Measurements from ENCODE around the gene ZKSCAN1. TPM values are rescaled to one million over a fixed set of nuclear protein-coding genes. Genes with fewer than 3 reads are reported as not detected.
A peak's percentile ranks its signal among the peaks of the same experiment; 100 is the strongest.
"Not testable (repeated sequence)": the region's sequence is repeated elsewhere in the genome, so short reads cannot be mapped to it uniquely, and the experiment has no call there.

ZKSCAN1 gene
- total RNA-seq, 1 experiment from 2014 or later, result 21.2 TPM

DNA sequence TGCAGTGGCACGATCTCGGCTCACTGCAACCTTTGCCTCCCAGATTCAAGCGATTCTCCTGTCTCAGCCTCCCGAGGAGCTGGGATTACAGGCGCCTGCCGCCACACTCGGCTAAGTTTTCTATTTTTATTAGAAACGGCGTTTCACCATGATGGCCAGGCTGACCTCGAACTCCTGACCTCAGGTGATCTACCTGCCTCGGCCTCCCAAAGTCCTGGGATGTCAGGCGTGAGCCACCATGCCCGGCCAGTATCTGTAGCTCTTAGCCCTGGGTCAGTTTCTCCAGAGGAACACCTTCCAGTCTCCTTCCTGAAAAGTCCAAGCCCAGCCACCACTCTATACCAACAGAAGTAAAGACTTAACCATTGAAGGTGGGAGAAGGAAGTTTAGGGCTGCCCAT lies 15.2 kb upstream of the ZKSCAN1 start:
- DNase-seq (ENCODE audit: low read depth), result no peak

DNA sequence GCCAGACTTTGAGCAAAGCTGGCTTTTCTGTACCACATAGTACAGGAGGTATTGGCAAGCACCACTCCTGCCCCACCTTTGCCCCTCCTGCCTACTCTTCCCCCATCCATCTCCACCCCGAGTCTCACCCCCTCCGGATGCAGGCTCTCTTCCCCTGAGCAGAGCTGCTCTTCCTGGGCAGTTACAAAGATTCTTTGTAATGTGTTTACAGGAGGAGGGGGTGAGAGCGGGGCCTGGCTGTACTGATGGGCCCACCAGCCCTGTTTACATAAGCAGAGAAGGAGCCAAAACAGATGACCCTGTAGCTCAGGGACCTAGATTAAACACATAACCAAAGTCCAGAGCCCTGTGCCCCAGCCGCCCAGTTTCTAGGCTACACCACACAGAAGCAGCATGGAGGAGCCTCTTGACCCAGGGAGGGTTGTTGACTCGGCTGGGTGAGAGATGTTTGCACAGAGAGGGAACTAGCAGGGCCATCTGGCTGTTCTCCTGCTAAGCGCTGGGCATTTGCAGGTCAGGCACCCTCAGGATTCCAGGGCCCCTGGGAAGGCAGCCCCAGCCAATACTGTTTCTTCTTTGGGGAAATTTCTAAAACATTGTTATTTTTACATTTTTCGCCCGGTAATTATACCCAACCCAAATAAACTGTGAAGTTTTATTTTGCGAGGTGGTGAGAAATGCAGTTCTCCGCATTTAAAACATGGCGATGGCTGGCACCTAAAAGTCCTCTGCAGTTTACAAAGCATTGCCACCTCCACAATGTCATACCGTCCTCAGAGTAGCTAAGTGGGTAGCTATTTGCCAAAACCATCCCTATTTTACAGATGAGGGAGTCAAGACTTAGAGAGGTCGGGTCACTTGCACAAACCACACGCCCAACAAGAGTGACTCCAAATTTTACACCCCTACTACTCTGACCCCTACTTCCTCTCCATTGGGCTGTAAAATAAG lies 11.4 kb upstream of the ZKSCAN1 start:
- no peak for DNase-seq (ENCODE audit: low read depth)

DNA sequence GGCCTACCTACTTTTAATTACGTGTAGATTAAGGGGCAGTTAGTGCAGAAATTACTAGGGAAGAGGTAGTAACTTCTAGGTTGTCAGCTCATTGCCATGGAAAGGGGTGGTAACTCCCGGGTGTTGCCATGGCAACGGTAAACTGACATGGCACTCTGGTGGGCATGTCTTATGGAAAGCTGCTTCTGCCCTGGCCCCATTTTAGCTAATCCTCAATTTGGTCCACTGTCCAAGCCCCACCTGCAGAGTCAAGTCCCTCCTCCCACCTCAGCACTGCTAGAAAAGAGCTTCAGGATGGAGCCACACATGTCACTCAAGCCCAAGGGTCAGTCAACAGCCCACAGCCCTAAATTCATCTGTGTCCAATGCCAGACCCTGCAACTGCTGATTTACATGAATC lies 7.5 kb upstream of the ZKSCAN1 start:
- no peak for DNase-seq (ENCODE audit: low read depth)

DNA sequence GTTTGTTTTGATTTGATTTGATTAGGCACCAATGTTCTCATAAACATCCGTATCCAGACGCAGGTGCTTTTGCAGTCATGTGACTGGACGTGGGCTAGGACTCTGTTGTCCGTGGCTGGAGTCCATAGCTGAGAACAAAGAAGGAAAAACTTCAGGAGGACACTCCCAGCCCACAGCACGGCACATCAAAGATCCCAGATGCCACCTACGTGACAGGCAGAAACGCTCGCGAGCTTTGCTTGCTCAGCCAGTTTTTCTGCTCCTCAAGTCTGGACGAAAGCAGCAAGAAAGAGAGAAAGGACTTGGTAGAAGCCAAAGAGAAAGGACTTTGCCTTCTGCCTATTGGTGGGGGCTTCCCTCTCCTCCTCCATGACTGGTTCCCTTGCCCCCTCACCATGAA lies 6.9 kb upstream of the ZKSCAN1 start:
- DNase-seq (ENCODE audit: low read depth), result no peak

DNA sequence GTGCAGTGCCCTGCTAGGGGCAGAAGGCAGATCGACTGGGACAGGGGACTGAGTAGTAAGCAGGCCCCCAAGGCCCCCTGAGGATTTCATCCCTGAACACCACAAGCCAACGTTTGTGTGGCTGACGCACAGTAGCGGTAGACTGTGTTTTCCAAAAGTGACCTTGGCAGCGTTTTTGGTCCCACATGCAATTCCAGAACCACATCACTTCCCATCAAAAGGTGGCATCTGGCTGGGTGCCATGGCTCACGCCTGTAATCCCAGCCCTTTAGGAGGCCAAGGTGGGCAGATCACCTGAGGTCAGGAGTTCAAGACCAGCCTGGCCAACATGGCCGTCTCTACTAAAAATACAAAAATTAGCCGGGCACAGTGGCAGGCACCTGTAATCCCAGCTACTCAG lies 5.4 kb upstream of the ZKSCAN1 start:
- not testable (repeated sequence) for DNase-seq (ENCODE audit: low read depth)

DNA sequence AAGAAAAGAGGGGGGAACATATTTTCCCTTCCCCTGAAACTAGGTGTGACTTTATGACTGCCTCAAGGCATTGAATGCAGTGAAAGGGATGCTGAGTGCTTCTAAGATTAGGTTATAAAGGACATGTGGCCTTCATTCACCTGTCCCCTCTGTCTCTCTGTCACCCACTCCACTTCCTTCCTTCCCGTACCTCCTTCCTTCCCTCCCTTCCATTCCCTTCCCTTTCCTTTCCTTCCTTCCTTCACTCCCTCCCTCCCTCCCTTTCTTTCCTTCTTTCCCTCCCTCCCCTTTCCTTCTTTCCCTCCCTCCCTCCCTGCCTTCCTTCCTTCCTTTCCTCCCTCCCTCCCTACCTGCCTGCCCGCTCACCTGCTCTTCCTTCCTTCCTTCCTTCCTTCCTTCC lies 4.5 kb upstream of the ZKSCAN1 start:
- no peak for DNase-seq (ENCODE audit: low read depth)

DNA sequence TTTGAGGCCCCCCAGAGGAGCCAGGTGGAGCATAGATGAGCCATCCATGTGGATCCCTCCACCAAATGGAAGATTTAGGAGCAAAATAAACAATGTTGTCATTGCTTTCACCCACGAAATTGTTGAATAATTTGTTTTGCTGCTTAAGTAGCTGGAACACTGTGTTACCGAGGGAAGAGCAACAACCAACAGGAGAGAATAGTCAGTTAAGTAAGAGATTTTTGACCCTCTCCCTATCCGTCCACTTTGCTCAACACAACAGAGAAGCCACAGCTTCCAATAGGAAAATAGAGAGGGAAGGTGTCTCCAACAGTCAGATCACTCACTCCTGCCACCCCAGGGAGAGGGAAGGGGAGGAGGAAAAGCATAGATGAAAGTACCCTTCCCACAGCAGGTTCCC lies 3.9 kb upstream of the ZKSCAN1 start:
- no peak for DNase-seq (ENCODE audit: low read depth)

DNA sequence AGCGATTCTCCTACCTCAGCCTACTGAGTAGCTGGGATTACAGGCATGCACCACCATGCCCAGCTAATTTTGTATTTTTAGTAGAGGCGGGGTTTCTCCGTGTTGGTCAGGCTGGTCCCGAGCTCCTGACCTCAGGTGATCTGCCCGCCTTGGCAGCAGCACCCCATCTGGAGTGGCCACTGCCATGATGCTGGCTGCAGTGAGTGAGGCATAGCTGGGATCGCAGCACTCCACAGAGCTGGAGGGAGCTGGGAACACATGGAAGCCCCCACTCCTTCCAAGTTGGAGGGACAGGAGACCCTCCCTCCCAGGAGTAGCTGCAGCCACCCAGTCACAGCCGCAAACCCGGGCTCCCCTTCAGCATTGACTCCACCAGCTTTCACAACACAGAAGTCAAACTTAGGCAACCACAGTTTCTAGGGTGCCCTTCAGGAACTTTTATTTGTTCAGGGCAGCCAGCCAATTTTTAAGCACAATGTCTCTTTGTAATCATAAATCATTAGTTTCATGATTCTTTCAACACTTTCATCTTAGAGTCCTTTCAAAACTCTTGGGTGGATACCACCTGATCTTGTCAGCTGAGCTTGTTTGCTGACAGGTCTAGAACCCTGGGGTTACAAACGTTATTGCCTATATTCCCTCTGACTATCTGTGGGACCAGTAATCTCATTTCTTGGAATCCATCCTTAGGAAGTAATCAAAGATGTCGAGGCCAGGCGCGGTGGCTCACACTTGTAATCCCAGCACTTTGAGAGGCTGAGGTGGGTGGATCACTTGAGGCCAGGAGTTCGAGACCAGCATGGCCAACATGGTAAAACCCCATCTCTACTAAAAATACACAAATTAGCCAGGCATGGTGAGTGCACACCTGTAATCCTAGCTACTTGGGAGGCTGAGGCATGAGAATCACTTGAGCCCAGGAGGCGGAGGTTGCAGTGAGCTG lies 2.7 kb upstream of the ZKSCAN1 start:
- not testable (repeated sequence) for DNase-seq (ENCODE audit: low read depth)

DNA sequence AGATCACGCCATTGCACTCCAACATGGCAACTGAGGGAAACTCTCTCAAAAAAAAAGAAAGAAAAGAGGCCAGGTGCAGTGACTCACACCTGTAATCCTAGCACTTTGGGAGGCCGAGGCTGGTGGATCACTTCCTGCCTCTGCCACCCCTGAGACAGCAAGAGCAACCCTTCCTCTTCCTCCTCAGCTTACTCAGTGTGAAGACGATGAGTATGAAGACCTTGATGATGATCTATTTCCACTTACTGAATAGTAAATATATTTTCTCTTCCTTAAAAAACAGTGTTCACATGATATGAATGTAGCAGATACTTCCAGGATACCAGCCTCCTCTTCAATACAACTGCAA lies 2.1 kb upstream of the ZKSCAN1 start:
- no peak for DNase-seq (ENCODE audit: low read depth)

DNA sequence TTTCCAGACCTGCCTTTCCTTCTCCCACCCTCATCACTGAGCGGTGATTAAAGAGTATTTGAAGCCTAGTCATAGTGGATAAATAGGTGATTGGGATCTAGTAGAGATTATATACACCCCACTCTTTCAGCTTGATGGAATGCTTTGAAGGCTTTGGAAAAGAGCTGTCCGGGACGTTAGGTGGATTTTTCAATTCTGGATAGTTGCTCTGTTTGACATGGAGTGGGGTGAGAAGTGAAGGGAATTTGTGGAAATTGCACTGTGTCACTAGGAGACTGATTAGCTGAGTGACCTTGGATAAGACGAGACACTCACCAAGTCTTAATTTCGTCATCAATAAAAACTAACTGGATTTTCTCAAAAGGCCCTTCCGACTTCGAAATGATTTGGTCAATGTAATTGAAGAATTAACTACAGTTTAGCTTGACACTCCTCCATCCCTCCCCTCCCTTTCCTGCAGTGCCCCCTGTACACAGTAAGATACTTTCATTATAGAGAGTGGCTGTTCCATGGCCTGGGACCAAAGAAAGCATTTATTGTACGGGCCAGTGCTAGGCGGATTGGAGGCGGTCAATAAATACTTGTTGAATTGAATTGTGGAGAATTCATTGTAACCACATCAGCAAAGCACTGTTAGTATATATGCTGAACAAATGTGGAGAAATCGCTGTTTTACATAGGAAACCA lies 962 bp downstream of the ZKSCAN1 start:
- no peak for DNase-seq (ENCODE audit: low read depth)

DNA sequence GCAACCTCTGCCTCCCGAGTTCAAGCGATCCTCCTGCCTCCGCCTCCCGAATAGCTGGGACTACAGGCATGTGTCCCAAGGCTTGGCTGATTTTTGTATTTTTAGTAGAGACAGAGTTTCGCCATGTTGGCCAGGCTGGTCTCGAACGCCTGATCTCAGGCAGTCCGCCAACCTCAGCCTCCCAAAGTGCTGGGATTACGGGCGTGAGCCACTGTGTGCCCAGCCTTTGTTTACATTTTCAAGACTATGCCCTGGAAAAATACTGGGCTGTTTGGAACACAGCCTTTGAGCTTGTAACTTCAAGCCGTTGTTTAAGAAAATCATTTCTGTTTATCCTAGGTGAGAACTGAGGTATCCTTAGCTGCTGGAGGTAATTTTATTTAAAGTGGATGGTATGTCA lies 1.9 kb downstream of the ZKSCAN1 start:
- DNase-seq (ENCODE audit: low read depth), result no peak

DNA sequence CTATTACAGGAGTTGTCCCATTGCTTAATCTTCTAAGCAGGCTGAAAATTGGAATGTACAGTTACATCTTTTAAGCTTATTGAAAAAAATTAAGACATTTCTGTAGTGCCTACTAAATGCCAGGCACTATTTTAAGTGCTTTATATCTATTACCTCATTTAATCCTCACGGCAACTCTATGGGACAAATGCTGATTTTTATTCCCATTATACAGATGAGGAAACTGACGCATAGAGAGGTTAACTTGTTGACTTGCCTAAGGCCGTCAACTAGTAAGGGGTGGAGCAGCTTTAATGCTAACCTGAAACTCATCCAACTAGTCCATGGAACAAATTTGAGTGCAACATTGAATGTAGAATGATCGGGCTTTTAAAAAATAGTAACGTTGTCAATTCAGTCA lies 2.5 kb downstream of the ZKSCAN1 start:
- DNase-seq (ENCODE audit: low read depth), result no peak

DNA sequence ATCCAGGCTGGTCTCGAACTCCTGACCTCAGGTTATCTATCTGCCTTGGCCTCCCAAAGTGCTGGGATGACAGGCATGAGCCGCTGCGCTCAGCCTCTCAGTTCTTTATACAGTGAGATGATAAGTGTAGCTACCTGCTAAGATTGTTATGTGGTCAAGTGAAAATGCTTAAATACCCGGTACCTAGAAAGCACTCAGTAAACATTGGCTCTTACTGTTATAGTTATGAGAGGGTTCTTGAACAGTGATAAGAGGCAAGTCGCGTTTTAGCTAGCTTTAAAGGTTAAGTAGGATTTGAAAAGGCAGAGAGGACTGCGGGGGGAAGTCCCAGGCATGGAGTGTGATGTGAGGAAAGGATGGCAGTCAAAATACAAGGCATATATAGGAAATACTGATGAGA lies 4.5 kb downstream of the ZKSCAN1 start:
- no peak for DNase-seq (ENCODE audit: low read depth)

DNA sequence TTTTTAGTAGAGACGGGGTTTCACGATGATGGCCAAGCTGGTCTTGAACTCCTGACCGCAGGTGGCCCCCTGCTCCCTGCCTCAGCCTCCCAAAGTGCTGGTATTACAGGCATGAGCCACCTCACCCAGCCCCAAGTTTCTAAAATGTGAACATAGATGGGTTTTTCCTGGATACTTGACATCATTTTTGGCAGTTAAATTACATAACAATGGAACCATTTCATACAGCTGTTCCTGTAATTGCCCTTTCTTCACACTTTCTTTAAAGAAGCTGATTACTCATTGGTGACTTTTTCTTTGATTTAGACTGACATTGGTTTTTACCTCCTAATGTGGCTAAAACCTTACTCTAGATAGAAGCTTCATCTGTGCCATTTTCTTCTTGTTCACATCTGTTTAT lies 5.9 kb downstream of the ZKSCAN1 start:
- DNase-seq (ENCODE audit: low read depth), result peak; percentile 54

DNA sequence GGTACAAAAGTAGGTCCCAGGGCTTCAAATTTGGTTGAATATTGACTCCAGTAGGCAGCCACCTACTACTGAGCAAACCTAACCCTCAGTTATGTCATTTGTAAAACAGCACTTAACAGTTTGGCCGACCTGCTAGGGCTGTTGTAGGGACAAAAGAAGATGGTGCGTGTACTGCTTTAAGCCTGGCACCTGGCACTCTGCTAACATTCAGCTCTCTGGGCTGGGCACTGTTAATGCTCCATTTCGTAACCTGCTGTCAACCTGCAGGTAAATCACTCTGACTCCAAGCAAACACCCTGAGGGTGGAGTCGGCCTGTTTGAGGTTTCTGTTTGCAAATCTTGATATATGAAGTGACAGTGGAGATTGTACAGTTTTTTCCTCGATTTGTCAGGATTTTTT lies 7.2 kb downstream of the ZKSCAN1 start:
- no peak for DNase-seq (ENCODE audit: low read depth)

DNA sequence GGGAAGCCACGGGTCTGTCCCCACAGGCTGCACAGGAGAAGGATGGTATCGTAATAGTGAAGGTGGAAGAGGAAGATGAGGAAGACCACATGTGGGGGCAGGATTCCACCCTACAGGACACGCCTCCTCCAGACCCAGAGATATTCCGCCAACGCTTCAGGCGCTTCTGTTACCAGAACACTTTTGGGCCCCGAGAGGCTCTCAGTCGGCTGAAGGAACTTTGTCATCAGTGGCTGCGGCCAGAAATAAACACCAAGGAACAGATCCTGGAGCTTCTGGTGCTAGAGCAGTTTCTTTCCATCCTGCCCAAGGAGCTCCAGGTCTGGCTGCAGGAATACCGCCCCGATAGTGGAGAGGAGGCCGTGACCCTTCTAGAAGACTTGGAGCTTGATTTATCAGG lies 8.1 kb downstream of the ZKSCAN1 start:
- no peak for DNase-seq (ENCODE audit: low read depth)

DNA sequence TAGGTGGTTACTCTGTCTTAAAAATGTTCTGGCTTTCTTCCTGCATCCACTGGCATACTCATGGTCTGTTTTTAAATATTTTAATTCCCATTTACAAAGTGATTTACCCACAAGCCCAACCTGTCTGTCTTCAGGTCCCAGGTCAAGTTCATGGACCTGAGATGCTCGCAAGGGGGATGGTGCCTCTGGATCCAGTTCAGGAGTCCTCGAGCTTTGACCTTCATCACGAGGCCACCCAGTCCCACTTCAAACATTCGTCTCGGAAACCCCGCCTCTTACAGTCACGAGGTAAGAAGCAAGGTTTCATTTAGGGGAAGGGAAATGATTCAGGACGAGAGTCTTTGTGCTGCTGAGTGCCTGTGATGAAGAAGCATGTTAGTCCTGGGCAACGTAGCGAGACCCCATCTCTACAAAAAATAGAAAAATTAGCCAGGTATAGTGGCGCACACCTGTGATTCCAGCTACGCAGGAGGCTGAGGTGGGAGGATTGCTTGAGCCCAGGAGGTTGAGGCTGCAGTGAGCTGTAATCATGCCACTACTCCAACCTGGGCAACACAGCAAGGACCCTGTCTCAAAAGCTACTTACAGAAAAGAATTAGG lies 8.7 kb downstream of the ZKSCAN1 start:
- no peak for DNase-seq (ENCODE audit: low read depth)

DNA sequence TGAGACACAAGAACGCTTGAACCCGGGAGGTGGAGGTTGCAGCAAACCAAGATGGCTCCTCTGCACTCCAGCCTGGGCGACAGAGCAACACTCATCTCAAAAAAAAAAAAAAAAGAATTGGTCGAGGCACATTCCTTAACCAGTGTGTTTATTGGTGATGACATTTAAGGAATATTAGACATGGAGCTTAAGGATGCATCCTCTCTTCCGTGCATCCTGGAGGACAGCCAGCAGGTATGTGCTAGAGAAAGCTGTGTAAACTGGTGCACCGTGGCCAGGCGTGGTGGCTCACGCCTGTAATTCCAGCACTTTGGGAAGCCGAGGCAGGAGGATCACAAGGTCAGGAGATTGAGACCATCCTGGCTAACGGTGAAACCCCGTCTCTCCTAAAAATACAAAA lies 11.8 kb downstream of the ZKSCAN1 start:
- no peak for DNase-seq (ENCODE audit: low read depth)

DNA sequence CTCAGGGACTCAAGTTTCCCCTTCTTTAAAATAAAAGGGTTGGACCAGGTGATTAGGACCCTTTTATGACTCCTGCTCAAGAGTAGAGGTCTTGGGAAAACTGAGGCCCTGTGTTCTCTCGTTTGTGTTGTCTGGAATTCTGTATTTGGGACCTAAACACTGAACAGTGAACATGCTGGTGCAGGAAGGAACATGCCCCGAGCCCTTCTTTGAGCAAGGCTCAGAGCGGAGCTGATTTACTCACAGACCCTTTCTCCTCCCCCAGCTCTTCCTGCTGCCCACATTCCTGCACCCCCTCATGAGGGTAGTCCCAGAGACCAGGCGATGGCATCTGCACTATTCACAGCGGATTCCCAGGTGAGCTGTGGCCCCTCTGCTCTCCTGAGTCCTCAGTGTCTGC lies 14.2 kb downstream of the ZKSCAN1 start:
- no peak for DNase-seq (ENCODE audit: low read depth)

DNA sequence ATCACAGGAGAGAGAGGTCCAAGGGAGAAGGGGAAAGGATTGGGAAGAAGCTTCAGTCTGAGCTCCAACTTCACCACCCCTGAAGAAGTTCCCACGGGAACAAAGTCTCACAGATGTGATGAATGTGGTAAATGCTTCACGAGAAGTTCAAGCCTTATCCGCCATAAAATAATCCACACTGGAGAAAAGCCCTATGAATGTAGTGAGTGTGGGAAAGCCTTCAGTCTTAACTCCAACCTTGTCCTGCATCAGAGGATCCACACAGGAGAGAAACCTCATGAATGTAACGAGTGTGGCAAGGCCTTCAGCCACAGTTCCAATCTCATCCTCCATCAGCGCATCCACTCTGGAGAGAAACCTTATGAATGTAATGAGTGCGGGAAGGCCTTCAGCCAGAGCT lies 18.1 kb downstream of the ZKSCAN1 start:
- no peak for DNase-seq (ENCODE audit: low read depth)

DNA sequence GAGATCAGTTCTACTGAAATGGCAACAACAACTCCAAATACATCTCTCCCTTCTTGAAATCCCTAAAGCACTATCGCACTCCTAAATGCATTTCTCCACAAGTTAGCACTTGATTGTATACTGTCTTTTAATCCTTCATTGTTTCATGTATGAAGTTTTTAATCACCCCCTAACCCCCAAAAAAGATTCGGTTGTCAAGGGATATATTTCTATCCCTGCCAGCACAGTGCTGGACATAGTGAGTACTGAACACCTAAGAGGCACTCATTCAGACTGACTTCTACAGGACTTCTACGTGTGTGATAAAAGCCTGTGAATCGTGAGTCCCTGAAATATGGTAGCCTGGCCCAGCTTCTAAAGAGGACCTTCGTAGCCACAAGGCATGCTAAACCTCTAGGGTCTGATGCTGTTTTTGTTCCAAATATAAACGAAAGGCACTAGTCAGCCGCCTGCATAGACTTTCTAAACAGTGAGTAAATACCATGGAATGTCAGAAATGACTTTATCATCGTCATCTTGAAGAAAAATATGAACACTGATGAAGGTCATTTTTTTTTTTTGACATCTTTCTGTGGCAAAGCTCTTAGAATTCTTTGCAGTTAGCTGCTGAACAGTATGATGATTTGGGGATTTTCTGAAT lies 19.6 kb downstream of the ZKSCAN1 start:
- peak; percentile 95 for DNase-seq (ENCODE audit: low read depth)

Data from LHCN-M2 (cell line).